Loucy (cell line): ENCODE measurements around the gene HSPB8.

Source experiments
- CTCF ChIP-seq: fragments of 200-600 bp; sonication (generic); conservative IDR thresholded peaks from 2 replicates; pipeline ENCODE4 v1.5.1; 2014; ENCODE audit warnings: mild to moderate bottlenecking, antibody characterized with exemption, low read length
- EZH2phosphoT487 ChIP-seq: fragments of 200-600 bp; IDR thresholded peaks from 2 replicates; pipeline ENCODE4 v1.6.1; 2018; ENCODE audit warnings: antibody characterized with exemption, mild to moderate bottlenecking, moderate library complexity, borderline replicate concordance

- no peak for TF ChIP-seq CTCF
- TF ChIP-seq EZH2phosphoT487, result no peak
These were observed 879 bp upstream of the HSPB8 start for GRCh38 chr12:119177724-119178380.
